Activated CD4-positive, alpha-beta T cell treated with anti-CD3 and anti-CD28 coated beads, Interleukin-2, amount 50 U/mL, for 48 hours (primary cell): ENCODE measurements around the gene EBI3.
A peak's percentile ranks its signal among the peaks of the same experiment; 100 is the strongest.
"Not testable (repeated sequence)": the region's sequence is repeated elsewhere in the genome, so short reads cannot be mapped to it uniquely, and the experiment has no call there.

Source experiments
- DNase-seq, 2 experiments: peaks; one replicate each; pipeline ENCODE4 v3.0.0-alpha.2; 2020

EBI3 gene

GRCh38 chr19:4200940-4201542 lies 28.3 kb upstream of the EBI3 start:
- no peak for DNase-seq

- DNase-seq = no peak
Observed at GRCh38 chr19:4201798-4202197, 27.5 kb upstream of the EBI3 start.

- no peak for DNase-seq
Observed at GRCh38 chr19:4206818-4207484, 22.4 kb upstream of the EBI3 start.

GRCh38 chr19:4208385-4209094 lies 20.8 kb upstream of the EBI3 start:
- DNase-seq = no peak

- DNase-seq = no peak
Observed at GRCh38 chr19:4210166-4210731, 19.1 kb upstream of the EBI3 start.

GRCh38 chr19:4213116-4213515 lies 16.2 kb upstream of the EBI3 start:
- no peak for DNase-seq

- no peak for DNase-seq
Observed at GRCh38 chr19:4215807-4216206, 13.5 kb upstream of the EBI3 start.

- no peak for DNase-seq
Observed at GRCh38 chr19:4216846-4217245, 12.5 kb upstream of the EBI3 start.

GRCh38 chr19:4217429-4218264 lies 11.7 kb upstream of the EBI3 start:
- DNase-seq = no peak

- DNase-seq = not testable (repeated sequence)
Observed at GRCh38 chr19:4218523-4218922, 10.8 kb upstream of the EBI3 start.

GRCh38 chr19:4220188-4220587 lies 9.1 kb upstream of the EBI3 start:
- no peak for DNase-seq

- no peak for DNase-seq
Observed at GRCh38 chr19:4224470-4224869, 4.9 kb upstream of the EBI3 start.

- no peak for DNase-seq
Observed at GRCh38 chr19:4225885-4226284, 3.4 kb upstream of the EBI3 start.

- no peak for DNase-seq
Observed at GRCh38 chr19:4227771-4228170, 1.6 kb upstream of the EBI3 start.

- DNase-seq = no peak
Observed at GRCh38 chr19:4228765-4229178, 551 bp upstream of the EBI3 start.

- DNase-seq = not testable (repeated sequence)
Observed at GRCh38 chr19:4230237-4230636, 914 bp downstream of the EBI3 start.

- DNase-seq = not testable (repeated sequence)
Observed at GRCh38 chr19:4231521-4231920, 2.2 kb downstream of the EBI3 start.

GRCh38 chr19:4232139-4232538 lies 2.8 kb downstream of the EBI3 start:
- not testable (repeated sequence) for DNase-seq

- no peak for DNase-seq
Observed at GRCh38 chr19:4232614-4233281, 3.4 kb downstream of the EBI3 start.

- peak; percentile 86 to 87 for DNase-seq
Observed at GRCh38 chr19:4233282-4233853, 4.0 kb downstream of the EBI3 start.

GRCh38 chr19:4234142-4234861 lies 5.0 kb downstream of the EBI3 start:
- DNase-seq = no peak
